GM12878 (cell line): ENCODE results near the gene GARIN5A. TPM values are rescaled to one million over a fixed set of nuclear protein-coding genes. Genes with fewer than 3 reads are reported as not detected.

Experiments used
- ATAC-seq: fragments of 200-7000 bp; cut with Tn5 transposase; 3 replicates; pipeline ENCODE4 v1.9.1; 2020; ENCODE audit warnings: mild to moderate bottlenecking, moderate library complexity
- BruUV-seq: library from RNA; stranded (reverse); fragments of 400-500 nt; replicated peaks from 2 replicates; lab custom pipeline; 2021; lab: Mats Ljungman, UMichigan
- CTCF ChIA-PET: fragments of 300-600 bp; sonication (Branson Sonifier 250); formaldehyde crosslinking; extraction: SDS; loops from one replicate; lab custom pipeline; 2021; ENCODE audit warnings: inconsistent platforms; lab: Yijun Ruan, JAX
- POLR2A ChIA-PET: fragments of 350-600 bp; formaldehyde crosslinking; extraction: SDS; loops from one replicate; lab custom pipeline; 2021; ENCODE audit warnings: inconsistent platforms; lab: Charles Lee
- RAD21 ChIA-PET: fragments of 300-600 bp; sonication (Branson Sonifier 250); formaldehyde crosslinking; loops from one replicate; lab custom pipeline; 2023; ENCODE audit warnings: antibody characterized with exemption; ENCODE audit not compliant: unreplicated experiment; lab: Charles Lee
- SMC1A ChIA-PET: fragments of 300-600 bp; sonication (Branson Sonifier 250); formaldehyde crosslinking; loops from one replicate; lab custom pipeline; 2023; ENCODE audit not compliant: unreplicated experiment, uncharacterized antibody; lab: Charles Lee
- DNase-seq: peaks from one replicate; pipeline ENCODE4 v3.0.0-alpha.2; 2011; ENCODE audit warnings: low read depth, low spot score
- FAIRE-seq: peaks from 3 replicates; lab custom pipeline; 2011; peaks lifted over from hg19 to GRCh38; lab: Jason Lieb, UNC
- H2AFZ ChIP-seq: 2 replicates; pipeline ENCODE4 v1.6.0; 2011; ENCODE audit warnings: low read depth, low read length, control low read depth; ENCODE audit not compliant: control insufficient read depth
- H3K27ac ChIP-seq: 2 replicates; pipeline ENCODE4 v1.5.1; 2011; ENCODE audit warnings: control low read depth; ENCODE audit not compliant: control insufficient read depth, insufficient read depth
- H3K27me3 ChIP-seq, 2 experiments: replicated peaks in 1 of 2; 2 replicates each; pipeline versions ENCODE4 v1.6.0 to v1.6.1; 2011; ENCODE audit warnings: low read length in 1 of 2; ENCODE audit not compliant: control insufficient read depth in 2 of 2, insufficient read depth in 2 of 2
- H3K36me3 ChIP-seq, 2 experiments: 2 replicates each; pipeline ENCODE4 v1.5.1; 2011; ENCODE audit warnings: low read length in 1 of 2; ENCODE audit not compliant: control insufficient read depth in 2 of 2, insufficient read depth in 2 of 2
- H3K4me1 ChIP-seq: 2 replicates; pipeline ENCODE4 v1.6.1; 2011; ENCODE audit warnings: mild to moderate bottlenecking, low read length, moderate library complexity, mixed read lengths; ENCODE audit not compliant: control insufficient read depth, insufficient read depth
- H3K4me2 ChIP-seq: 2 replicates; pipeline ENCODE4 v1.6.0; 2011; ENCODE audit warnings: control low read depth; ENCODE audit not compliant: control insufficient read depth, insufficient read depth
- H3K4me3 ChIP-seq: fragments of 200-600 bp; sonication (generic); 2 replicates; pipeline ENCODE4 v1.5.1; 2016
- H3K79me2 ChIP-seq: 2 replicates; pipeline ENCODE4 v1.6.0; 2011; ENCODE audit warnings: low read length; ENCODE audit not compliant: control insufficient read depth, insufficient read depth
- H3K9ac ChIP-seq: 2 replicates; pipeline ENCODE4 v1.8.0; 2011; ENCODE audit warnings: low read length, control low read depth, mixed read lengths; ENCODE audit not compliant: control insufficient read depth, insufficient read depth
- H3K9me3 ChIP-seq: replicated peaks from 3 replicates; pipeline ENCODE4 v1.5.1; 2011; ENCODE audit warnings: mild to moderate bottlenecking, low read length; ENCODE audit not compliant: control insufficient read depth, insufficient read depth
- H4K20me1 ChIP-seq: 2 replicates; pipeline ENCODE4 v1.6.0; 2011; ENCODE audit not compliant: control insufficient read depth, insufficient read depth
- BMI1 ChIP-seq: fragments of 450-650 bp; IDR thresholded peaks from 2 replicates; pipeline ENCODE4 v1.6.1; 2016; ENCODE audit warnings: mild to moderate bottlenecking, moderate library complexity, borderline replicate concordance
- ELK1 ChIP-seq: IDR thresholded peaks from 2 replicates; pipeline ENCODE4 v1.6.1; 2012; ENCODE audit warnings: low read depth, low read length, improper control_type of control experiment
- EZH2 ChIP-seq: IDR thresholded peaks from 2 replicates; pipeline ENCODE4 v1.6.1; 2012; ENCODE audit warnings: low read depth, mild to moderate bottlenecking, control low read depth, inconsistent platforms, low read length, borderline replicate concordance; ENCODE audit not compliant: control insufficient read depth
- IKZF1 ChIP-seq: fragments of 450-650 bp; conservative IDR thresholded peaks from 2 replicates; pipeline ENCODE4 v1.6.1; 2017; ENCODE audit warnings: antibody characterized with exemption, mild to moderate bottlenecking
- NFIC ChIP-seq: IDR thresholded peaks from 2 replicates; pipeline ENCODE4 v1.6.1; 2012; ENCODE audit warnings: low read depth, mild to moderate bottlenecking, inconsistent platforms, low read length, moderate library complexity
- NR2C2 ChIP-seq: IDR thresholded peaks from 2 replicates; pipeline ENCODE4 v1.6.1; 2011; ENCODE audit warnings: borderline replicate concordance, low read depth; ENCODE audit not compliant: control insufficient read depth, insufficient read length
- NRF1 ChIP-seq: conservative IDR thresholded peaks from 2 replicates; pipeline ENCODE4 v1.6.1; 2011; ENCODE audit warnings: mild to moderate bottlenecking, low read depth, low read length, improper control_type of control experiment
- PRDM15 ChIP-seq: fragments of 450-650 bp; formaldehyde crosslinking; IDR thresholded peaks from 2 replicates; pipeline ENCODE4 v1.4.0; 2020; ENCODE audit warnings: mild to moderate bottlenecking, moderate library complexity
- RBBP5 ChIP-seq: fragments of 200-600 bp; sonication (generic); conservative IDR thresholded peaks from 2 replicates; pipeline ENCODE4 v1.6.1; 2016
- SMAD1 ChIP-seq: fragments of 450-650 bp; IDR thresholded peaks from 2 replicates; pipeline ENCODE4 v1.6.1; 2018; ENCODE audit warnings: mild to moderate bottlenecking, low read depth; ENCODE audit not compliant: partially characterized antibody
- SP1 ChIP-seq: IDR thresholded peaks from one replicate; pipeline ENCODE4 v1.6.1; 2011; ENCODE audit warnings: low read depth, low read length
- TCF3 ChIP-seq: IDR thresholded peaks from 2 replicates; pipeline ENCODE4 v1.6.1; 2012; ENCODE audit warnings: low read depth, mild to moderate bottlenecking, low read length, borderline replicate concordance; ENCODE audit not compliant: insufficient read depth
- YY1 ChIP-seq: IDR thresholded peaks from 2 replicates; pipeline ENCODE4 v1.6.1; 2011; ENCODE audit warnings: low read depth, mild to moderate bottlenecking, low read length
- ZNF687 ChIP-seq: fragments of 450-650 bp; IDR thresholded peaks from 2 replicates; pipeline ENCODE4 v1.6.1; 2017; ENCODE audit warnings: mild to moderate bottlenecking, moderate library complexity
- WGBS: methylation state at CpG from one replicate; pipeline ENCODE4 v1.1.6; 2016; ENCODE audit warnings: low lambda C conversion rate; ENCODE audit not compliant: insufficient replicate concordance, insufficient coverage; ENCODE audit errors: missing lambda C conversion rate; 5-methylcytosine and 5-hydroxymethylcytosine counted together
- in situ Hi-C: fragments of 300-500 bp; cut with MboI; formaldehyde crosslinking; loops from 9 replicates; pipeline ENCODE4 v1.14.3; 2018; ENCODE audit warnings: mixed read lengths
- intact Hi-C: fragments of 100-400 bp; cut with micrococcal nuclease; formaldehyde crosslinking; loops from one replicate; pipeline ENCODE4 v1.14.2; 2022; ENCODE audit not compliant: unreplicated experiment
- polyA plus RNA-seq, 11 experiments: library from polyadenylated mRNA; depleted of rRNA in 4 of 11; unstranded in 6 of 11; stranded (reverse) in 5 of 11; fragments of >200 nt; fragmentation: Nextera tagmentation in 4 of 11; fragmentation: Illumina TruSeq in 1 of 11; extraction: Ambion mirVana in 4 of 11; extraction: Trizol in 1 of 11; gene quantifications; 1 replicate in 1 of 11; 2 replicates in 10 of 11; pipeline versions ENCODE4 v1.2.1 to v1.2.3, GENCODE V29; 2011 to 2016; ENCODE audit warnings: inconsistent platforms in 2 of 11, missing spikeins in 2 of 11, low read depth in 1 of 11
- total RNA-seq, 4 experiments: library from RNA; depleted of rRNA in 3 of 4; stranded (reverse); fragments of >200 nt in 3 of 4; fragmentation: Illumina TruSeq in 1 of 4; extraction: Trizol in 1 of 4; gene quantifications; 2 replicates each; pipeline versions ENCODE4 v1.2.1 to v1.2.3, GENCODE V29; 2013 to 2021

The GARIN5A gene
- total and polyA plus RNA-seq, 10 of the 15 experiments (the other 5 are each of a cell fraction or from before 2014, with no cell fraction given), result 0.18 to 1.2 (median 0.24) TPM; not detected in 6

GRCh38 chr19:50468818-50469217 lies 7.8 kb downstream of the GARIN5A start:
- no peak overlapping the region for H3K9ac ChIP-seq
- WGBS, result 41% methylated on average over 6 of the region's 6 CpGs
- H4K20me1 ChIP-seq, result no peaks in the 10 kb centered on the region
- no peak overlapping the region for H3K4me2 ChIP-seq
- no peak for DNase-seq
- no peaks in the 10 kb centered on the region for H3K4me1 ChIP-seq
- ChIA-PET RAD21 (no interaction called here), POLR2A (no interaction called here), SMC1A (no interaction called here), CTCF (no interaction called here)
- BruUV-seq, result no TSS peak
- no peak overlapping the region for H2AFZ ChIP-seq
- H3K4me3 ChIP-seq, result no peak overlapping the region
- no peak for FAIRE-seq
- H3K79me2 ChIP-seq, result no peaks in the 10 kb centered on the region
- no peaks in the 10 kb centered on the region for H3K27me3 ChIP-seq
- ATAC-seq, result no peak
- no peaks in the 10 kb centered on the region for H3K9me3 ChIP-seq
- no peaks in the 10 kb centered on the region for H3K36me3 ChIP-seq
- no peak overlapping the region for H3K27ac ChIP-seq
- in situ Hi-C loops, result no loop called here
- intact Hi-C loops, result no loop called here
- TF ChIP-seq ZNF687 (no peak), IKZF1 (no peak), ELK1 (no peak), SP1 (no peak), NFIC (no peak), RBBP5 (no peak), NRF1 (no peak), TCF3 (no peak), PRDM15 (no peak), YY1 (no peak), SMAD1 (no peak), EZH2 (no peak), BMI1 (no peak), NR2C2 (no peak)
